GM23248 (cell line): ENCODE measurements around the gene SH3PXD2A. TPM values are rescaled to one million over a fixed set of nuclear protein-coding genes. Genes with fewer than 3 reads are reported as not detected.

Source experiments
- DNase-seq: peaks from one replicate; pipeline ENCODE4 v3.0.0-alpha.2; 2015
- H2AFZ ChIP-seq: fragments of 200-600 bp; sonication (generic); 2 replicates; pipeline ENCODE4 v1.6.1; 2016; ENCODE audit warnings: antibody characterized with exemption
- H3F3A ChIP-seq: fragments of 200-600 bp; sonication (generic); 2 replicates; pipeline ENCODE4 v1.6.1; 2016; ENCODE audit warnings: mild to moderate bottlenecking, antibody characterized with exemption, mixed run types; ENCODE audit not compliant: insufficient read depth
- H3K27ac ChIP-seq: fragments of 200-600 bp; sonication (generic); 2 replicates; pipeline ENCODE4 v1.5.1; 2016; ENCODE audit warnings: mild to moderate bottlenecking
- H3K27me3 ChIP-seq: fragments of 200-600 bp; sonication (generic); replicated peaks from 2 replicates; pipeline ENCODE4 v1.6.1; 2016; ENCODE audit warnings: mild to moderate bottlenecking; ENCODE audit not compliant: insufficient read depth
- H3K36me3 ChIP-seq: fragments of 200-600 bp; sonication (generic); 2 replicates; pipeline ENCODE4 v1.6.1; 2016; ENCODE audit warnings: low read depth, mild to moderate bottlenecking
- H3K4me1 ChIP-seq: fragments of 200-600 bp; sonication (generic); 2 replicates; pipeline ENCODE4 v1.6.1; 2016; ENCODE audit warnings: mild to moderate bottlenecking; ENCODE audit not compliant: insufficient read depth
- H3K4me2 ChIP-seq: fragments of 200-600 bp; sonication (generic); one replicate; pipeline ENCODE4 v1.6.1; 2016; ENCODE audit warnings: mild to moderate bottlenecking; ENCODE audit not compliant: unreplicated experiment
- H3K4me3 ChIP-seq: fragments of 200-600 bp; sonication (generic); 2 replicates; pipeline ENCODE4 v1.5.1; 2016; ENCODE audit warnings: mild to moderate bottlenecking
- H3K79me2 ChIP-seq: fragments of 200-600 bp; sonication (generic); 2 replicates; pipeline ENCODE4 v1.6.1; 2016; ENCODE audit warnings: mild to moderate bottlenecking; ENCODE audit not compliant: insufficient read depth
- H3K9ac ChIP-seq: fragments of 200-600 bp; sonication (generic); 2 replicates; pipeline ENCODE4 v1.6.1; 2016; ENCODE audit warnings: mild to moderate bottlenecking
- H3K9me2 ChIP-seq: fragments of 200-600 bp; sonication (generic); 2 replicates; pipeline ENCODE4 v1.6.1; 2016; ENCODE audit warnings: mixed run types, mild to moderate bottlenecking, moderate library complexity; ENCODE audit not compliant: insufficient read depth
- H3K9me3 ChIP-seq: fragments of 200-600 bp; sonication (generic); one replicate; pipeline ENCODE4 v1.6.1; 2017; ENCODE audit warnings: low read depth
- H4K20me1 ChIP-seq: fragments of 200-600 bp; sonication (generic); 2 replicates; pipeline ENCODE4 v1.6.0; 2016; ENCODE audit not compliant: insufficient read depth
- EZH2 ChIP-seq: fragments of 200-600 bp; sonication (generic); IDR thresholded peaks from 2 replicates; pipeline ENCODE4 v1.6.1; 2018; ENCODE audit warnings: antibody characterized with exemption, mild to moderate bottlenecking; ENCODE audit not compliant: insufficient read depth, poor library complexity, severe bottlenecking
- EZH2phosphoT487 ChIP-seq: fragments of 200-600 bp; sonication (generic); IDR thresholded peaks from 2 replicates; pipeline ENCODE4 v1.6.1; 2018; ENCODE audit warnings: antibody characterized with exemption, moderate library complexity, mild to moderate bottlenecking, low read depth; ENCODE audit not compliant: insufficient read depth
- WGBS, 2 experiments: methylation state at CpG; one replicate each; pipeline ENCODE4 v1.1.6; 2015 to 2017; ENCODE audit warnings: low lambda C conversion rate in 2 of 2, low coverage in 1 of 2; ENCODE audit errors: missing lambda C conversion rate in 2 of 2; 5-methylcytosine and 5-hydroxymethylcytosine counted together
- in situ Hi-C: fragments of 300-500 bp; cut with MboI; formaldehyde crosslinking; loops from 2 replicates; pipeline ENCODE4 v1.15.0; 2020
- polyA plus RNA-seq: library from polyadenylated mRNA; unstranded; fragments of >200 nt; fragmentation: Nextera tagmentation; extraction: Ambion mirVana; gene quantifications from 2 replicates; pipeline ENCODE4 v1.2.1, GENCODE V29; 2016
- total RNA-seq: library from RNA; depleted of rRNA; stranded (reverse); fragments of >200 nt; shearing (Covaris generic); gene quantifications from 2 replicates; pipeline ENCODE4 v1.2.3, GENCODE V29; 2014

SH3PXD2A gene
- total and polyA plus RNA-seq, 2 experiments from 2014 or later = 34.0 to 58.0 TPM

DNA sequence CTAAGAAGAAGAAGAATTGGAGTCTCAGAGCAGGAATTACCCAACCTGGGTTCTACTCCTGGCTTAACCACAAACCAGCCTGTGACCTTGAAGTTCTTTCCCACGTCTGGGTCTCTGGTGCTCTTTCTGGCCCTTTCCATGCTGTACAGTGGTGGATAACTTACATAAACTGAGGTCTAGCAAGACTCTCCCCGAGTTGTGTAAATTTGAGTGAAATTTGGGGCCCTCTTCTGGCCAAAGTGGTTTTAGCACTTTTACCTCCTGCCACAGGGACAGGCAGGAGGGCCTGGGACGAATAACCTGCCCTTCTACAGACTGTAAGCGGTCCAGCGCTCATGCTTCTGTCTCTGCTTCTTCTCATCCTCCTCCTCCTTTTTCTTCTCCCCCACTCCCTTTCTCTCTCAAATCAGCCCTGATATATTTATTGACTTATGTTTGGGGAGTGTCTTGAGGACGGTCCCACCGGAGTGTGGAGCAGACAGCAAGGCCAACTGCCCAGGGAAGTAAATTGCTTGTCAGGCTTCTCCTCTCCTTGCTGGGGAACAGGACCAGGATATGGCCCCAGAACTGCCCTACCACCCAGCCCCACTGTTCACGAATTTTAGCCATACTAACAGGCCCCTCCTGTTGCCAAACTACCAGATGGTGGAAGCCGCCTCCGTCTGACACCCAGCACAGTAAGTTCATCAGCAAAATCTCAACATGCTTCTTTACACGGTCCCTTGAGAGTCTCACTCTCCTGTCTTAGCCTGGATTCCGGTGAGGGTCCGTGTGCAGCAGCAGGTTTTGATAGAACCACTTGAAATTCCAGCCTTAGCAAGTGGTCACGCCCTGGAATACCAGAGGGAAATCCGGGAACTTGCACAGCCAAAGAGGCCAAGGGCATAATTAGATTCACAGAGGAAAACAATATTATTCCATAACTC lies 4.0 kb upstream of the SH3PXD2A start:
- Histone ChIP-seq H2AFZ (no peak overlapping the region), H3K9ac (no peak overlapping the region), H3K27me3 (no peaks in the 10 kb centered on the region), H3K27ac (no peak overlapping the region), H3K79me2 (peaks cover 6% of the 10 kb centered on the region; the same call in 1 of the 2 replicates), H3K36me3 (no peaks in the 10 kb centered on the region), H3K4me2 (no peak overlapping the region), H3K4me1 (peaks cover 6% of the 10 kb centered on the region; the same call in 1 of the 2 replicates), H3K9me2 (no peaks in the 10 kb centered on the region), H4K20me1 (no peaks in the 10 kb centered on the region), H3K4me3 (no peak overlapping the region), H3F3A (peaks cover 4% of the 10 kb centered on the region; the same call in 1 of the 2 replicates), H3K9me3 (no peaks in the 10 kb centered on the region)
- peak; percentile 71 for DNase-seq
- in situ Hi-C loops = loop anchor here (5.0 kb wide), 1 partner anchor 147 kb away; no protein-coding TSS in a partner anchor
- TF ChIP-seq EZH2 (no peak), EZH2phosphoT487 (no peak)
- WGBS, 2 experiments = 41 to 45% methylated on average over 15 of the region's 15 CpGs

DNA sequence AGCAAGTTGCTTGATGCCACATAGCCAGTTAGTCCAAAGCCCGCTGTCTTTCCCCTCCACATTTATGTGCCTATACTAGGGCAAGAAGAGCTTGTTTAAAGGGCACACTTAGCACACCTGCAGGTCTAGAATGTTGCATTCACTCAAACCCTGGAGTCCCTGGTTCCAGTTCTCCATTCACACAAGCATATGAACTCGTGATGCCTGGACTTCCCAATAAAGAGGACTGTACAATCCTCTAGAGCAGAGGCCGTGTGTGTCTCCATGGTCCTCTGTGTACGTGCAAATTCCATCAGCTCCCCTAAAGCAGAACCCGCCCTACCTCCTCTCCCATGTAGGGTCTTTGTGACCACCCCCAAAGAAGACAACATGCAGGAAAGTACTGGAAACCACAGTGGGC lies 3.0 kb upstream of the SH3PXD2A start:
- no peaks in the 10 kb centered on the region for H3K9me2 ChIP-seq
- in situ Hi-C loops = no loop called here
- H3K27me3 ChIP-seq = no peaks in the 10 kb centered on the region
- no peak overlapping the region for H2AFZ ChIP-seq
- no peaks in the 10 kb centered on the region for H4K20me1 ChIP-seq
- no peaks in the 10 kb centered on the region for H3K36me3 ChIP-seq
- no peak overlapping the region for H3K4me2 ChIP-seq
- peaks cover 17% of the 10 kb centered on the region for H3K4me1 ChIP-seq
- WGBS, 2 experiments = 91 to 92% methylated on average over 5 of the region's 5 CpGs
- no peak overlapping the region for H3K27ac ChIP-seq
- no peak overlapping the region for H3K4me3 ChIP-seq
- no peak overlapping the region for H3K9ac ChIP-seq
- no peak for TF ChIP-seq EZH2
- no peak for TF ChIP-seq EZH2phosphoT487
- H3K79me2 ChIP-seq = peaks cover 17% of the 10 kb centered on the region; the same call in 1 of the 2 replicates
- peaks cover 13% of the 10 kb centered on the region; the same call in 1 of the 2 replicates for H3F3A ChIP-seq
- H3K9me3 ChIP-seq = no peaks in the 10 kb centered on the region
- DNase-seq = no peak

DNA sequence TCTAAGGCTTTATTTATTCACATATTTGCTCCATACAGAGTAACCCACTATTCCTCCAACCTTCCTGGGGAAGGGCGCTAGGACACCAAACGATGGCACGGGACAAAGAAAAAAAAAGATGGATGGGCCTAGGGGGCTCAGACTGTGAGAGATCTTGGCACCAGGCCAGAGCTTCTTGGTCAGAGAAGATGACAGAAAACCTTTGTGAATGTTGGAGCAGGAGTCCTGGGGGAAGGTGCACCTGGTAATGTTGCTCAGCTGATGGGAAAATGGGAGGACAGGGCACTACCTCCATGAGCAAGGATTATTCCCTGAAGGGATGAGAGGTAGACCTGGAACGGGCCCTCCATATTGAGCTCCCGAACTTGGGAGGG lies 1.4 kb upstream of the SH3PXD2A start:
- no peaks in the 10 kb centered on the region for H3K9me2 ChIP-seq
- H4K20me1 ChIP-seq = no peaks in the 10 kb centered on the region
- no peak for DNase-seq
- H3K79me2 ChIP-seq = peaks cover 21% of the 10 kb centered on the region; the same call in 1 of the 2 replicates
- peaks cover 21% of the 10 kb centered on the region for H3F3A ChIP-seq
- H3K4me1 ChIP-seq = peaks cover 33% of the 10 kb centered on the region
- H3K9ac ChIP-seq = no peak overlapping the region
- in situ Hi-C loops = no loop called here
- no peak for TF ChIP-seq EZH2
- TF ChIP-seq EZH2phosphoT487 = no peak
- H3K9me3 ChIP-seq = no peaks in the 10 kb centered on the region
- no peak overlapping the region for H3K4me3 ChIP-seq
- H3K27me3 ChIP-seq = no peaks in the 10 kb centered on the region
- H3K36me3 ChIP-seq = no peaks in the 10 kb centered on the region
- H3K27ac ChIP-seq = no peak overlapping the region
- 96 to 98% methylated on average over 5 of the region's 5 CpGs for WGBS, 2 experiments
- no peak overlapping the region for H3K4me2 ChIP-seq
- H2AFZ ChIP-seq = no peak overlapping the region

DNA sequence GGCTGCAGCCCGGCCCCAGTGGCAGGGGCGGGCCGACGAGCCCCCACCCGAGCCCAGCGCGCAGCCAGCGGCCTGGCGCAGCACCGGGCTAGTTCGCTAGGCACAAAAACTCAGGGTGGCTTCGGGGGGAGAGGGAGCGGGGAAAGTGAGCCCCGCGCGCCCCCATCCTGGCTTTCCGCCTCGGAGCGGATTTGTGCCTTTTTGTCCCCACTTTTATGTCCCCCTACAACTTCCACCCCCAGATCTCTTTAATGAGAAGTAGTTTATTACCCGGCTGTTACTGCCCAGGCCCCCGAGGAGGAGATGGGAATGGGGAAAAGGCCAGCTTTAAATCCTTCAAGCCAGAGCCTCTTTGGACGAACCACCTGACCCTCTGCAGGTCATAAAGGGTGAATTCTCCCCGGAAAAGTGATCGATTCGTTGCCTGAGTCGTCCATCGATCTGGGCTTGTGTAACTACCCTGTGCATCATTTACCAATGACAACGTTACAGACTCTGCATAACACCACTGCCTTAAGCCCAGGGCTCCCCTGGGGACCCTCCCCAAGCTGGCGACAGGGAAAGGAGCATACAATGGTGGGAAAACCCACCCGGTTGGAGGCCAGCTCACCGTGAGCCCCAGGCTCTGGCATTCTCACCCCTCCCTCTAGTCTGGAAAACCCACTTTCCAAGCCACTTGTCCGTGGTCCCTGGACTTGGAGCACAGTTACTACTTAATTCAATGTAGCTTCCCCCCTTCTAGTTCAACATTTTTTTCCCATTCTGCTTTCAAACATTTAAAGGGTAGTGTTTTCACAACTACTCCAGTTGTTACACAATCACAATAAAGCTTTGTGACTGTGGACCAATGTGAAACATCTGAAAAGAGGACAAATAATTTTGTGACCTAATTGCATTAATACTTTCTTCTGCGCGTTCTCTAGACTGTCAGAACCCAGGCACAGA lies 748 bp upstream of the SH3PXD2A start:
- Histone ChIP-seq H3K9me2 (no peaks in the 10 kb centered on the region), H3K27me3 (no peaks in the 10 kb centered on the region), H3K4me1 (peaks cover 37% of the 10 kb centered on the region), H3K36me3 (no peaks in the 10 kb centered on the region), H3K79me2 (peaks cover 27% of the 10 kb centered on the region; the same call in 1 of the 2 replicates), H3F3A (peaks cover 27% of the 10 kb centered on the region), H3K27ac (no peak overlapping the region), H3K9me3 (no peaks in the 10 kb centered on the region), H3K9ac (peak overlapping the region; percentile 89), H2AFZ (peak overlapping the region; percentile 61), H3K4me3 (peak overlapping the region; percentile 81), H4K20me1 (no peaks in the 10 kb centered on the region), H3K4me2 (peak overlapping the region; percentile 66)
- DNase-seq = no peak
- TF ChIP-seq EZH2 (no peak), EZH2phosphoT487 (no peak)
- in situ Hi-C loops = no loop called here
- WGBS, 2 experiments = 29 to 35% methylated on average over 29 to 32 of the region's 34 CpGs
